ENCODE data around the gene MIB2. TPM values are rescaled to one million over a fixed set of nuclear protein-coding genes. Genes with fewer than 3 reads are reported as not detected.

Gene MIB2
- polyA plus RNA-seq, 3 donors: 5.4 to 65.7 (median 5.6) TPM

GRCh38 chr1:1603671-1604373, 11.5 kb upstream of the MIB2 start:
- 91% methylated on average over 8 of the region's 13 CpGs for WGBS (ENCODE audit: insufficient coverage)
- peaks cover 7 to 10% (median 8%) of the 10 kb centered on the region in 3 donors for H3K27me3 Mint-ChIP-seq (ENCODE audit: low read depth in 3 of 3)
- H3K27ac Mint-ChIP-seq: peak overlapping the region in 1 of 7 donors; percentile 38
- no peak for TF ChIP-seq CTCF (IDR thresholded peaks at IDR 0.05)
- H3K79me2 ChIP-seq (ENCODE audit: insufficient read depth, low read length): no peaks in the 10 kb centered on the region
- no peak for DNase-seq
- H3K36me3 Mint-ChIP-seq: no peaks in the 10 kb centered on the region
- H3K27ac ChIP-seq (ENCODE audit: low read depth in 1 of 2, low read length in 2 of 2): no peak overlapping the region
- H3K4me3 Mint-ChIP-seq: no peak overlapping the region
- H3K9me3 ChIP-seq (replicated peaks in 1 of 2; ENCODE audit: control insufficient read depth in 1 of 2, insufficient read depth in 1 of 2, low read length in 2 of 2): no peaks in the 10 kb centered on the region
- no peak overlapping the region for H3K9ac ChIP-seq (ENCODE audit: insufficient read depth, low read length, poor library complexity, severe bottlenecking)
- peaks cover 0 to 2% (median 0%) of the 10 kb centered on the region in 7 donors for H3K9me3 Mint-ChIP-seq
- no peaks in the 10 kb centered on the region for H4K20me1 ChIP-seq (ENCODE audit: insufficient read depth, low read length)
- no peak overlapping the region for H3K4me2 ChIP-seq (replicated peaks; ENCODE audit: extremely low read depth, low read length, poor library complexity, severe bottlenecking)
- H3K4me3 ChIP-seq (replicated peaks in 1 of 3; ENCODE audit: low read depth in 2 of 3, low read length in 3 of 3): no peak overlapping the region
- H3K4me1 Mint-ChIP-seq: peaks cover 39% of the 10 kb centered on the region
- H3K36me3 ChIP-seq (replicated peaks in 1 of 2; ENCODE audit: control insufficient read depth in 1 of 2, insufficient read depth in 2 of 2, low read length in 2 of 2): no peaks in the 10 kb centered on the region
- intact Hi-C loops (cut with micrococcal nuclease): no loop called here
- H3K27me3 ChIP-seq (ENCODE audit: control insufficient read depth in 2 of 2, insufficient read depth in 2 of 2, low read length in 2 of 2): peaks cover 0 to 7% of the 10 kb centered on the region in 2 donors
- H3K4me1 ChIP-seq (ENCODE audit: control insufficient read depth in 1 of 2, insufficient read depth in 2 of 2, low read length in 2 of 2): peaks cover 40 to 57% of the 10 kb centered on the region in 2 donors
- no peak overlapping the region for H2AFZ ChIP-seq (ENCODE audit: insufficient read depth, low read depth, low read length, poor library complexity, severe bottlenecking)

GRCh38 chr1:1604374-1605033, 10.8 kb upstream of the MIB2 start:
- Histone ChIP-seq H3K4me1 (ENCODE audit: control insufficient read depth in 1 of 2, insufficient read depth in 2 of 2, low read length in 2 of 2) (peaks cover 35 to 51% of the 10 kb centered on the region in 2 donors), H3K27me3 (ENCODE audit: control insufficient read depth in 2 of 2, insufficient read depth in 2 of 2, low read length in 2 of 2) (peaks cover 0 to 4% of the 10 kb centered on the region in 2 donors), H3K9me3 (replicated peaks in 1 of 2; ENCODE audit: control insufficient read depth in 1 of 2, insufficient read depth in 1 of 2, low read length in 2 of 2) (no peaks in the 10 kb centered on the region), H4K20me1 (ENCODE audit: insufficient read depth, low read length) (no peaks in the 10 kb centered on the region), H3K4me2 (replicated peaks; ENCODE audit: extremely low read depth, low read length, poor library complexity, severe bottlenecking) (no peak overlapping the region), H3K27ac (ENCODE audit: low read depth in 1 of 2, low read length in 2 of 2) (no peak overlapping the region), H3K4me3 (replicated peaks in 1 of 3; ENCODE audit: low read depth in 2 of 3, low read length in 3 of 3) (no peak overlapping the region), H3K79me2 (ENCODE audit: insufficient read depth, low read length) (no peaks in the 10 kb centered on the region), H3K36me3 (replicated peaks in 1 of 2; ENCODE audit: control insufficient read depth in 1 of 2, insufficient read depth in 2 of 2, low read length in 2 of 2) (no peaks in the 10 kb centered on the region), H3K9ac (ENCODE audit: insufficient read depth, low read length, poor library complexity, severe bottlenecking) (no peak overlapping the region), H2AFZ (ENCODE audit: insufficient read depth, low read depth, low read length, poor library complexity, severe bottlenecking) (no peak overlapping the region)
- intact Hi-C loops (cut with micrococcal nuclease): no loop called here
- Mint-ChIP-seq H3K4me1 (peaks cover 34% of the 10 kb centered on the region), H3K27me3 (ENCODE audit: low read depth in 3 of 3) (peaks cover 2 to 6% (median 4%) of the 10 kb centered on the region in 3 donors), H3K36me3 (no peaks in the 10 kb centered on the region), H3K4me3 (no peak overlapping the region), H3K27ac (peak overlapping the region in 1 of 7 donors; percentile 38), H3K9me3 (peaks cover 0 to 2% (median 0%) of the 10 kb centered on the region in 7 donors)
- TF ChIP-seq CTCF (IDR thresholded peaks at IDR 0.05): no peak
- WGBS (ENCODE audit: insufficient coverage): 95% methylated on average over 15 of the region's 15 CpGs
- peak in 1 of 3 donors; percentile 3 for DNase-seq
